ENCODE results near the gene EMC9.

DNA sequence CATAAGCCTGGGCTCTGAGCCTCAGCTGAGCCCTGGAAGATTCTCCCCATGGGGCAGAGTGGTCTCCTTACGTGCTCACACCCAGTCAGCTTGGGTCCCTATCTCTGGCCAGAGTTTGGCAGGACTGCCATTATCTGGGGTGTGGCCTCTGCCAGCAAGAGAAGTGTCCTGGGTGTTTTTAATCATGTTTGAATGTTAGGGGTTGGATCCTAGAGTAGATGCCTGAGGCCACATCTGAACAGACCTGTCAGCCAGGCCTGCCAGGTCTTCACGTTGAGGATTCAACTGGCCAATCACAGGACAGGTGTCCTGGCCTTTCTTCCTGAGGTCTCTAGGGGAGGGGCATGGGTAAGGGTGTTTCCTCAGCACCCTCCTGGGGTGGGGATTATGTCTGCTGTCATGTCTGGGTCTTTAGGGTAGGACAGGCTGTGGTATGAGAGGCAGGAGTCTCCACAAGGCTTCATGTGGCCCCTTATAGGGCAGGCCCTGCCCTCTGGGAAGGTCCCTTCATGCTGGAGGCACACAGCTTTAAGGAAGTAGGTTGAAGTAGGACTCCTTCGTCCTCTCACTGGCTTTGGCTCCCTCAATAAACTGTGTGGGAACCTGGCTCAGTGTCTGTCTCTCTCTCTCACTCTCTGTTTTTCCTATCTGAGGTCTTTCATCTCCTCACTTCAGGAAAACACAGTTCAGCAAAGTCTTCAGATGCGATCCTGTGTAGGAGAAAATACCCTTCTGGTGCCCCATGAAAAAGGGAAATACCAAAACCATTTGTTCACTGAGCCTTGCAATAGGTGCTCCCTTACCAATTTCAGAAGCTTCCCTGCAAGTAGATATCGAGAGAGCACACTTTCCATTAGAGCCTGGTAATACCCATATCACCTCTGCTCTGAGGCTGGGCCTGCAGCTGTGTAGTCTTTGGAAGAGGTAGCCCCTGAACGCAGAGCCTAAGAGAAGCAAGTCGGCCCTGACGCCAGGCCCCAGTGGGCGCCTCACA lies 17.7 kb downstream of the EMC9 start:
- TF ChIP-seq, protein P1, sequence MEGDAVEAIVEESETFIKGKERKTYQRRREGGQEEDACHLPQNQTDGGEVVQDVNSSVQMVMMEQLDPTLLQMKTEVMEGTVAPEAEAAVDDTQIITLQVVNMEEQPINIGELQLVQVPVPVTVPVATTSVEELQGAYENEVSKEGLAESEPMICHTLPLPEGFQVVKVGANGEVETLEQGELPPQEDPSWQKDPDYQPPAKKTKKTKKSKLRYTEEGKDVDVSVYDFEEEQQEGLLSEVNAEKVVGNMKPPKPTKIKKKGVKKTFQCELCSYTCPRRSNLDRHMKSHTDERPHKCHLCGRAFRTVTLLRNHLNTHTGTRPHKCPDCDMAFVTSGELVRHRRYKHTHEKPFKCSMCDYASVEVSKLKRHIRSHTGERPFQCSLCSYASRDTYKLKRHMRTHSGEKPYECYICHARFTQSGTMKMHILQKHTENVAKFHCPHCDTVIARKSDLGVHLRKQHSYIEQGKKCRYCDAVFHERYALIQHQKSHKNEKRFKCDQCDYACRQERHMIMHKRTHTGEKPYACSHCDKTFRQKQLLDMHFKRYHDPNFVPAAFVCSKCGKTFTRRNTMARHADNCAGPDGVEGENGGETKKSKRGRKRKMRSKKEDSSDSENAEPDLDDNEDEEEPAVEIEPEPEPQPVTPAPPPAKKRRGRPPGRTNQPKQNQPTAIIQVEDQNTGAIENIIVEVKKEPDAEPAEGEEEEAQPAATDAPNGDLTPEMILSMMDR (IDR thresholded peaks at IDR 0.05): no peak
- TF ChIP-seq POLR2A (IDR thresholded peaks at IDR 0.05): no peak
